GM19372 (cell line): ENCODE results near the gene LPCAT1.
"Not testable (repeated sequence)": the region's sequence is repeated elsewhere in the genome, so short reads cannot be mapped to it uniquely, and the experiment has no call there.

Experiments
- ATAC-seq: cut with Tn5 transposase; IDR thresholded peaks from one replicate; pipeline ENCODE4 v1.9.1; 2021; ENCODE audit warnings: mild to moderate bottlenecking, low read depth, moderate library complexity; ENCODE audit not compliant: unreplicated experiment

The LPCAT1 gene

GRCh38 chr5:1510631-1511030, 13.1 kb downstream of the LPCAT1 start:
- ATAC-seq = no peak

GRCh38 chr5:1510151-1510561, 13.6 kb downstream of the LPCAT1 start:
- ATAC-seq = no peak

DNA sequence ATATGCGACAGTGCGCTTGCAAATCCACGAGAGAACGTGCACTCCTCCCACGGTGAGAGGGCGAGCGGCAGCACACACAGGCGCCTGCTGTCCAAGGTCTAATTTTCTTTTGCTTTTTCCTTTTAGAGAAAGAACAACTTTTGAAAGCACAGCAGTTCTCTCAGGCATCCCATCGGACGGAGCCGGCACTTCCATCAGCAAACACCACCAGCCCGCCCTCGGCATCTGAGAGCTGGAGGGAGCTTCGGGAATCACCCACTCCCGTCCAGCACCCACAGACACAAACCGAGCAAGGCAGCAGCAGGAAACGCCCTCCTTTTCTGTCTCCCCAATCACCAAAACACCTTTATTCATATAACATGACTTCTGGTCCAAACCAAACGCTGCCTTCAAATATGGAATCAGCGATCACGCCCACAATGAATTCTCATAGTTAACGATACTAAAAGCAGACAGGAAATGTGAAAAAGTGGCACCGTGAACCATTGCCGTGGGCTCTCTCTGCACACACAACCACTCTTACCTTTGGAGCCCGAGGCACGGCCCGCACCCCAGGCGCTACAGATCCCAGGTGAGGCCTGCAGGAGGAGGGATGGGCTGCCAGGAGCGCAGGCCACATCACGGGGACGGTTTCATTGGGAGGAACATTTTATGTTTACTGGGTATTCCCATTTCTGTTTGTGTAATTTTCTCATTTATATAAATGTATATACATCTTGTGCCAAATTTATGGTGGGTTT, 14.2 kb downstream of the LPCAT1 start:
- ATAC-seq = no peak

DNA sequence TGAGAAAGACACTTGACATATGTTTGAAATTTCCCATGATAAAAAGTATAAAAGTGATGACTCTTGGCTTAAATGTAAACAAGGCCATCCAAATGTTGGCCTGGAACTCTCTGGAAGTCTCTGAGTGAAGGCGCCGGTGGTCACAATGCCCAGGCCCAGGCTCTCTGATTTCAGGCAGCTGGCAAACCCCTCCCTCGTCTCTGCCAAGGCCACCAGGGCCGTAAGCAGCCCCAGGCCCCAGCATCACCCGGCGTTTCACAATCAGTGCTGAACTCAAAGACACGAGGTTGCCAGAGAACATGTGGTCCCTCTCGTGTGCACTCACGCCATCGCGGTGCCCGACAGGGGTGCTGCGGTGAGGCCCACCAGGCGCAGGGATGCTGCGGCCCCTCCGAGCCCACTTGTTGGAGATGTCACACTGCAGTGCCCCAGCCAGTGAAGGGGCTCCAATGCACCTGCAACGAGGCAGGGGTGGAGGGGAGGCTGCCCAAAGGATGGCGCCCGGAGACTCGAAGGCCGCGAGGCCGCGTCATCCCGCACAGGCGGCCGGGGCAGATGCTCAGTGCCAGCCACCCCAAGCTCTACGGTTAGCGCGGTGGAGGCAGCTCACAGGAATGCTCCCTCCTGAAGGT, 15.0 kb downstream of the LPCAT1 start:
- no peak for ATAC-seq

GRCh38 chr5:1507961-1508658, 15.7 kb downstream of the LPCAT1 start:
- ATAC-seq = no peak

GRCh38 chr5:1507457-1507856, 16.3 kb downstream of the LPCAT1 start:
- ATAC-seq = no peak

- no peak for ATAC-seq
Measured at GRCh38 chr5:1507014-1507375, 16.8 kb downstream of the LPCAT1 start.

DNA sequence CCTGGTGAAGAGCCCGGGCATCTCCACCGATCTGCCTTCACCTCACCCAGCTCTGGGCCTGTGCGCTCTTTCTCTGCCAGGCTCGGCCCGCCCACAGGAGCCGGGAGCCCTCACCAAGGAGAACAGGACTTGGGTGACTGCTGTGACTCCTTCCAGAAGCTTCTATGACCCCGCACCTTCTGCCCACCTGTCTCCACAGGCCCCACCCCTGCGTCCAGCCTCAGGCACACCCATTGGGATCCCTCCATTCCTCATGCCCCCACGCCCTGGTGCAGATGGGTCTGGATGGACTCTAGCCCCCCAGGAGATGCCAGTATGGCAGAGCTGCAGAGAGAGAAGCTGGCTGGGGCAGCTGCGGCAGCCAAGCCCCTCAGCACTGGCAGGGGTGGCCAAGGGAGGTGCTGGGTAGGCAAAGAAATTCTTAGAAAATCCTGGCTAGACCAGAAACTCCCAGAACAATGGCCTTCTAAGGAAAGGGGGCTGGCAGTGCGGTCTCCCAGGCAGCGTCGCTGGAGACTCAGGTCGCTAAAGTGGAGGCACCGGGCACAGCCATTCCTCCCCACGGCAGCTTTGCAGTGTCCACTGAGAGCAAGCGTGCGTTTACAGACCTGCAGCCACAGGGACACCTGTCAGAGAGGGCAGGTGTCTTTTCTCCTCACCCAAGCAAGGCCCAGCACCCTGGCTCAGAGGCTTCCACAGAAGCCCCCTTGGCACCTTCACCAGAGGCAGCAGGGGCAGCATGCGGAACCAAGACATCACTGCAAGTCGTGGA, 17.3 kb downstream of the LPCAT1 start:
- ATAC-seq = no peak

DNA sequence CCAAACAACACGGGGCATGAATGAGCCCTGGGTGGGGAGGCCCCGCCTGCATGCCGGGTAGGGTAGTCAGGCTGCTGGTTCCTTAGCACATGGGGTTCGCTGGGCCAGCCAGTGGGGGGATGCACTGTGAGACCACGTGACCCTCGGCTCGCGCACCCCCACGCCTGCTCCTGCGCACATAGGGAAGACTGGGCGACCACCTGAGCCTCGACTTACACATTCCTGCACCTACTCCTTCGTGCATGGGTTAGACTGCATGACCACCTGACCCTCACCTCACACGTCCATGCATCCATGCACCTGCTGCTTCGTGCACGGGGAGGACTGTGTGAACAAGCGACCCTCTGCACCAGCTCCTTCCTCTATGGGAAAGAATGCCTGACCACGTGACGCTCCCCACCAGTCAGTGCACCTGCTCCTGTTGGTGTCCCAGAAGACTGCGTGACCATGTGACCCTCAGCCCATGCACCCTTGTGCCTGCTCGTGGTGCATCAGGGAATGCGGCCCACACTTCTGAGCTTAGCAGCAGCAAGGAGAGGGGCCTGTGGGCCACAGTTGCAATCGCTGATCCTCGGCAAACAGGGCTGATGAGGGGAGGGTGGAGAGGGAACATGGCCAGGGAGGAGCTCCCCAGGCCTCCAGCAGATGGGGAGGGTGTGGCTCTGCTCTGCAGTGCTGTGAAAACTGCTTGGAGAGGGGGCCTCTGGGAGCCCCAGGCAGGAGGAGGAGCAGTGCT, 18.1 kb downstream of the LPCAT1 start:
- no peak for ATAC-seq

DNA sequence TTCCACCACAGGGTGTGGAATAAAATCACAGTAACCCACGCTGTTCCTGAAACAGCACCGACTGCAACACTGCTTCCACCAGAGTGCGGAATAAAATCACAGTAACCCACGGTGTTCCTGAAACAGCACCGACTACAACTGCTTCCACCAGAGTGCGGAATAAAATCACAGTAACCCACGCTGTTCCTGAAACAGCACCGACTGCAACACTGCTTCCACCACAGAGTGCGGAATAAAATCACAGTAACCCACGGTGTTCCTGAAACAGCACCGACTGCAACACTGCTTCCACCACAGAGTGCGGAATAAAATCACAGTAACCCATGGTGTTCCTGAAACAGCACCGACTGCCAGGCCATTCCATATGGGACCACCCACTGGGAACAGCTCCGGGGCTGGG, 18.7 kb downstream of the LPCAT1 start:
- ATAC-seq = not testable (repeated sequence)

- no peak for ATAC-seq
Measured at GRCh38 chr5:1504617-1505016, 19.1 kb downstream of the LPCAT1 start.

GRCh38 chr5:1504069-1504595, 19.6 kb downstream of the LPCAT1 start:
- ATAC-seq = no peak

DNA sequence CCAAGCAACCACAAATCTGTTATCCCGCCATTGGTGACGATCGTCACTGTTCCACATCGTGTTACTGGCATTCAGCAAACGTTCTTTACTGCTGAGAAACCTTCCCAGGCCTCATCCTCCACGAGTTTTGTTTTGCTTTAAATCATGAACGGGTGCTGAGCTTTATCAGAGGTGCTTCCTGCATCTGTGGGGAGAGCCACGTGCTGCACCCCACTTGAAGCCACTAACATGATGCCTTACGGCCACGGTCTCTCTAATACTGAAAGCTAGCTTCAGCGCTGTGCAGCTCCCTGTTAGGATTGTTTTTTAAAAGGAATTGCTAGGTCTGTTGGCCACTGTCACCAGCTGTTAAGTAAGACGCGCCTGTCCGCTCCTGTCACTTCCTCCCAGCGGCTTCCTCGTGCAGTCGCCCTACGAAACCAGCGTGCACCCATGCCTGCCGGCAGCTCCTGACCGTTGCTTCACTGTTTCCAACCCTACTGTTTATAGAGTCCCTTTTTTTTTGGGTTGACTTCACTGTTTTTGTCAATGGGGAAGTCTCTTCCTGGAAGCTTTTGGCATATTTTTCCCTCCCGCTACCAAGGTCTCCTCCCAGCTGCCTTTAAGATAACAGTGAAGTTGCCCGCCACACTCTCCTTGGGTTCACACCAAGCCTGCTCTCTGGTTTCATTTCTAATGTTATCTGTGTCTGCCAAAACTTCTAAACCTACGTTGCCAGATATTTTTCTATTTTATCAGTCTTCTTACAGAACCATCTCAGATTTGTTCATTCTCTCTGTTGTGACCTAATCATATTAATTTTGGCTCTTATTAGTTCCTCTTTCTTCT, 20.3 kb downstream of the LPCAT1 start:
- no peak for ATAC-seq

DNA sequence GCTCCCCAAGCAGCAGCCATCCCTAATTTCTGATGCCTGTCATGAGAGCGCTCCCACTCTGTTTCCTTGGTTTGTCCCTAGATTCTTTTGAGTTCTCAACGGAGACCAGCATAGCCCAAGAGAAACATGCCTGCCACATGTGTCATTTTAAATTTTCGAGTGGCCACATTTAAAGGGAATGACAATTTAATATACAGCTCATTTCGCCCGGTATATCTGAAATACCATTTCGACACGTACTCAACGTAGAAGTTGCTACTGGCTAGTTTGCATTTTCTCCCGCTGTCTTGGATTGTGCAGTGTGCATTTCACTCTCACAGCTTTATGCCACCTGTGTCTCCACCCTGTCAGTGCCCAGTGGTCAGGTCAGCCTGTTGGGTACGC, 21.0 kb downstream of the LPCAT1 start:
- no peak for ATAC-seq

GRCh38 chr5:1502046-1502736, 21.6 kb downstream of the LPCAT1 start:
- no peak for ATAC-seq

DNA sequence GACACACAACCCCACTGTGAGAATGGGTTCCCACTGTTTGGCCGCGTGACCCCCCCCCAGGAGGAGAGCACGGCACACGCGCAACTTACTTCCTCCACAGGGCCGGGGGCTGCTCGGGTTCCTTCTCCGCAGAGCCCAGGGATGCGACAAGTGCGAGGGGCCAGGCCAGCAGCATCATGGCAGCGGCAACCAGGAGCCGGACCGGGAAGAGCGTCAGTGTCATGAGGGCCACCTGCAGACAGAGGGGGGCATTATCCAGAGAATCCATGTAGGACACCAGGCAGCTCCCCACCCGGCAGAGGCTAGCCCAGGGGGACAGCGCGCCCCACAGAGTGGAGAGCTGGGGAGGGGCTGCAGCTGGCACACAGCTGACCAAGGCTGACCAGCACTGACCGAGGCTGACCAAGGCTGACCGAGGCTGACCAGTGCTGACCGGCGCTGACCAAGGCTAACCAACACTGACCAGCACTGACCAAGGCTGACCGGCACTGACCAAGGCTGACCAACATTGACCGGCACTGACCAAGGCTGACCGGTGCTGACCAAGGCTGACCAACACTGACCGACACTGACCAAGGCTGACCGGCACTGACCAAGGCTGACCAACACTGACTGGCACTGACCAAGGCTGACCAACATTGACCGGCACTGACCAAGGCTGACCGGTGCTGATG, 22.3 kb downstream of the LPCAT1 start:
- no peak for ATAC-seq

GRCh38 chr5:1500411-1501091, 23.2 kb downstream of the LPCAT1 start:
- ATAC-seq = no peak

- no peak for ATAC-seq
Measured at GRCh38 chr5:1499851-1500250, 23.9 kb downstream of the LPCAT1 start.
